SK-N-SH (cell line): ENCODE results near the gene PRG3. TPM values are rescaled to one million over a fixed set of nuclear protein-coding genes. Genes with fewer than 3 reads are reported as not detected.

Experiments used
- CTCF ChIA-PET: fragments of 300-600, 350-600 bp; formaldehyde crosslinking; extraction: SDS; loops from one replicate; lab custom pipeline; 2021; lab: Yijun Ruan, JAX
- POLR2A ChIA-PET: fragments of 350-600 bp; sonication (Branson Sonifier 250); formaldehyde crosslinking; extraction: SDS; loops from one replicate; lab custom pipeline; 2020; ENCODE audit warnings: antibody characterized with exemption, inconsistent platforms; lab: Yijun Ruan, JAX
- DNase-seq: peaks from one replicate; pipeline ENCODE4 v3.0.0; 2012
- H2AFZ ChIP-seq: fragments of 200-600 bp; sonication (generic); 2 replicates; pipeline ENCODE4 v1.8.1; 2016; ENCODE audit warnings: antibody characterized with exemption, mild to moderate bottlenecking, low read depth
- H3F3A ChIP-seq: fragments of 200-600 bp; sonication (generic); replicated peaks from 2 replicates; pipeline ENCODE3; 2016; ENCODE audit warnings: antibody characterized with exemption, mild to moderate bottlenecking; ENCODE audit not compliant: insufficient read depth
- H3K27ac ChIP-seq, 2 experiments: fragments of 200-500 bp in 1 of 2; fragments of 200-600 bp in 1 of 2; sonication (Bioruptor generic) in 1 of 2; sonication (generic), shearing (Covaris generic) in 1 of 2; 2 replicates each; pipeline versions ENCODE4 v1.5.1 to v1.6.1; 2014 to 2016; ENCODE audit warnings: low read depth in 2 of 2, inconsistent platforms in 1 of 2, low read length in 1 of 2, mild to moderate bottlenecking in 1 of 2, mixed read lengths in 1 of 2
- H3K27me3 ChIP-seq: fragments of 200-600 bp; sonication (generic), shearing (Covaris generic); 2 replicates; pipeline ENCODE4 v1.6.1; 2016; ENCODE audit warnings: mixed run types; ENCODE audit not compliant: insufficient read depth
- H3K36me3 ChIP-seq, 2 experiments: fragments of 200-500 bp in 1 of 2; fragments of 200-600 bp in 1 of 2; sonication (Bioruptor generic) in 1 of 2; sonication (generic) in 1 of 2; replicated peaks in 1 of 2; 2 replicates each; pipeline versions ENCODE3 to v1.5.1; 2014 to 2016; ENCODE audit warnings: low read length in 1 of 2, mild to moderate bottlenecking in 1 of 2; ENCODE audit not compliant: insufficient read depth in 2 of 2, control insufficient read depth in 1 of 2
- H3K4me1 ChIP-seq, 2 experiments: fragments of 200-500 bp in 1 of 2; fragments of 200-600 bp in 1 of 2; sonication (Bioruptor generic) in 1 of 2; sonication (generic), shearing (Covaris generic) in 1 of 2; 2 replicates each; pipeline versions ENCODE4 v1.5.1 to v1.6.1; 2014 to 2016; ENCODE audit warnings: low read depth in 1 of 2, low read length in 1 of 2, mixed run types in 1 of 2; ENCODE audit not compliant: insufficient read depth in 2 of 2, control insufficient read depth in 1 of 2
- H3K4me2 ChIP-seq: fragments of 200-600 bp; sonication (generic), shearing (Covaris generic); 2 replicates; pipeline ENCODE4 v1.6.1; 2017; ENCODE audit warnings: mixed run types
- H3K4me3 ChIP-seq, 2 experiments: fragments of 200-500 bp in 1 of 2; fragments of 200-600 bp in 1 of 2; sonication (Bioruptor generic) in 1 of 2; sonication (generic), shearing (Covaris generic) in 1 of 2; 2 replicates each; pipeline versions ENCODE4 v1.5.1 to v1.8.1; 2014 to 2016; ENCODE audit warnings: low read depth in 2 of 2, inconsistent platforms in 1 of 2, low read length in 1 of 2, mild to moderate bottlenecking in 1 of 2, mixed read lengths in 1 of 2, moderate library complexity in 1 of 2
- H3K79me2 ChIP-seq: fragments of 200-600 bp; sonication (generic); 2 replicates; pipeline ENCODE4 v1.8.1; 2017; ENCODE audit warnings: mild to moderate bottlenecking; ENCODE audit not compliant: insufficient read depth
- H3K9ac ChIP-seq: fragments of 200-600 bp; sonication (generic); 2 replicates; pipeline ENCODE4 v1.6.1; 2017; ENCODE audit warnings: mixed run types
- H3K9me2 ChIP-seq: fragments of 200-600 bp; sonication (generic); 2 replicates; pipeline ENCODE4 v1.6.1; 2017; ENCODE audit warnings: mixed run types
- H3K9me3 ChIP-seq: fragments of 200-600 bp; sonication (generic); 2 replicates; pipeline ENCODE4 v1.6.1; 2017; ENCODE audit warnings: mixed run types, mild to moderate bottlenecking, moderate library complexity
- H4K20me1 ChIP-seq: fragments of 200-600 bp; sonication (generic); 2 replicates; pipeline ENCODE4 v1.6.1; 2017; ENCODE audit warnings: mild to moderate bottlenecking, mixed run types; ENCODE audit not compliant: insufficient read depth
- CHD2 ChIP-seq: fragments of 150-350 bp; IDR thresholded peaks from 2 replicates; pipeline ENCODE4 v1.6.1; 2018; ENCODE audit warnings: low read length; ENCODE audit not compliant: partially characterized antibody
- CTCF ChIP-seq: fragments of 200-600 bp; sonication (generic); IDR thresholded peaks from 2 replicates; pipeline ENCODE4 v1.6.1; 2017; ENCODE audit warnings: antibody characterized with exemption, mild to moderate bottlenecking, moderate library complexity
- ELF1 ChIP-seq: IDR thresholded peaks from 2 replicates; pipeline ENCODE4 v1.4.0; 2012
- EP300 ChIP-seq, 2 experiments: IDR thresholded peaks; 2 replicates each; pipeline versions ENCODE4 v1.4.0 to v1.6.1; 2012; ENCODE audit warnings: borderline replicate concordance in 1 of 2, low read depth in 1 of 2, low read length in 1 of 2
- FOXJ3 ChIP-seq: sonication (generic); formaldehyde crosslinking; IDR thresholded peaks from 2 replicates; pipeline ENCODE4 v1.5.1; 2020; ENCODE audit warnings: mild to moderate bottlenecking, missing genetic modification reagents
- GABPA ChIP-seq: IDR thresholded peaks from 2 replicates; pipeline ENCODE4 v1.4.0; 2012; ENCODE audit warnings: low read depth, mild to moderate bottlenecking
- GATA2 ChIP-seq: sonication (generic); formaldehyde crosslinking; IDR thresholded peaks from 2 replicates; pipeline ENCODE4 v1.5.0; 2020; ENCODE audit warnings: mild to moderate bottlenecking, missing genetic modification reagents
- IRF3 ChIP-seq: fragments of 150-350 bp; IDR thresholded peaks from 2 replicates; pipeline ENCODE4 v1.6.1; 2016; ENCODE audit warnings: mild to moderate bottlenecking, low read depth, low read length
- JUND ChIP-seq: IDR thresholded peaks from 2 replicates; pipeline ENCODE4 v1.4.0; 2012
- MEF2A ChIP-seq: IDR thresholded peaks from 2 replicates; pipeline ENCODE4 v1.4.0; 2012; ENCODE audit warnings: low read depth, borderline replicate concordance
- MXI1 ChIP-seq: IDR thresholded peaks from 2 replicates; pipeline ENCODE4 v1.6.1; 2012; ENCODE audit warnings: mild to moderate bottlenecking, low read depth, low read length, improper control_type of control experiment
- NFIC ChIP-seq: IDR thresholded peaks from 2 replicates; pipeline ENCODE4 v1.4.0; 2012; ENCODE audit warnings: borderline replicate concordance
- NRF1 ChIP-seq: IDR thresholded peaks from 2 replicates; pipeline ENCODE4 v1.6.1; 2012; ENCODE audit warnings: low read depth, mild to moderate bottlenecking, low read length
- PBX3 ChIP-seq: IDR thresholded peaks from 2 replicates; pipeline ENCODE4; 2012
- RAD21 ChIP-seq: IDR thresholded peaks from 2 replicates; pipeline ENCODE4 v1.6.1; 2012; ENCODE audit warnings: mild to moderate bottlenecking, low read length
- RFX5 ChIP-seq: IDR thresholded peaks from 2 replicates; pipeline ENCODE4 v1.6.1; 2012; ENCODE audit warnings: mild to moderate bottlenecking, improper control_type of control experiment, low read length
- SIN3A ChIP-seq: IDR thresholded peaks from 2 replicates; pipeline ENCODE4 v1.6.1; 2012; ENCODE audit warnings: low read depth, mild to moderate bottlenecking, low read length, moderate library complexity, borderline replicate concordance
- TAF1 ChIP-seq: IDR thresholded peaks from 2 replicates; pipeline ENCODE4 v1.6.1; 2012; ENCODE audit warnings: low read depth, mild to moderate bottlenecking, low read length, moderate library complexity, borderline replicate concordance
- TCF12 ChIP-seq: IDR thresholded peaks from 2 replicates; pipeline ENCODE4 v1.4.0; 2012
- TEAD4 ChIP-seq: IDR thresholded peaks from 2 replicates; pipeline ENCODE4 v1.4.0; 2012; ENCODE audit warnings: mild to moderate bottlenecking, borderline replicate concordance; ENCODE audit not compliant: insufficient read depth
- USF1 ChIP-seq: IDR thresholded peaks from 2 replicates; pipeline ENCODE4 v1.4.0; 2012; ENCODE audit warnings: low read depth, borderline replicate concordance
- YY1 ChIP-seq: IDR thresholded peaks from 2 replicates; pipeline ENCODE4 v1.4.0; 2012; ENCODE audit warnings: low read depth, mild to moderate bottlenecking
- WGBS: methylation state at CpG from one replicate; pipeline ENCODE4 v1.1.6; 2017; ENCODE audit warnings: low lambda C conversion rate; 5-methylcytosine and 5-hydroxymethylcytosine counted together
- polyA plus RNA-seq, 3 experiments: library from polyadenylated mRNA; depleted of rRNA; stranded (reverse); fragments of >200 nt; gene quantifications; 2 replicates each; pipeline ENCODE4 v1.2.3, GENCODE V29; 2012
- TF ChIP-seq, protein P1 (sequence below): fragments of 150-350 bp; IDR thresholded peaks from 2 replicates; pipeline ENCODE4 v1.6.1; 2017; ENCODE audit warnings: antibody characterized with exemption, low read length, low read depth, borderline replicate concordance

PRG3 gene
- polyA plus RNA-seq, 1 of the 3 experiments (the other 2 are of a cell fraction): not detected

GRCh38 chr11:57363131-57364080 lies 17.5 kb downstream of the PRG3 start:
- H3K4me1 ChIP-seq: no peaks in the 10 kb centered on the region; a peak in 1 of 4 replicates
- no peaks in the 10 kb centered on the region for H3K9me2 ChIP-seq
- H3K9ac ChIP-seq: no peak overlapping the region
- 0 out of 2 replicates have a peak, but pooled peaks cover 8% of the 10 kb centered on the region for H3K27me3 ChIP-seq
- H3K36me3 ChIP-seq: no peaks in the 10 kb centered on the region
- POLR2A ChIA-PET: no interaction called here
- H3K9me3 ChIP-seq: no peaks in the 10 kb centered on the region
- H4K20me1 ChIP-seq: no peaks in the 10 kb centered on the region
- no peaks in the 10 kb centered on the region for H3K79me2 ChIP-seq
- CTCF ChIA-PET: interaction anchor here (1.2 to 7.1 kb wide), 5 partner anchors 14 to 117 kb away, joined by 3 to 33 read pairs (median 8); no protein-coding TSS in a partner anchor
- no peaks in the 10 kb centered on the region for H3F3A ChIP-seq
- WGBS: 39% methylated on average over 6 of the region's 7 CpGs
- H3K4me3 ChIP-seq: no peak overlapping the region
- H3K4me2 ChIP-seq: no peak overlapping the region
- no peak overlapping the region for H2AFZ ChIP-seq
- H3K27ac ChIP-seq: no peak overlapping the region
- no peak for TF ChIP-seq RAD21
- no peak for TF ChIP-seq GABPA
- no peak for TF ChIP-seq TAF1
- no peak for TF ChIP-seq RFX5
- no peak for TF ChIP-seq JUND
- no peak for TF ChIP-seq GATA2 (CRISPR knock-in tag)
- TF ChIP-seq CTCF: no peak
- TF ChIP-seq, protein P1, sequence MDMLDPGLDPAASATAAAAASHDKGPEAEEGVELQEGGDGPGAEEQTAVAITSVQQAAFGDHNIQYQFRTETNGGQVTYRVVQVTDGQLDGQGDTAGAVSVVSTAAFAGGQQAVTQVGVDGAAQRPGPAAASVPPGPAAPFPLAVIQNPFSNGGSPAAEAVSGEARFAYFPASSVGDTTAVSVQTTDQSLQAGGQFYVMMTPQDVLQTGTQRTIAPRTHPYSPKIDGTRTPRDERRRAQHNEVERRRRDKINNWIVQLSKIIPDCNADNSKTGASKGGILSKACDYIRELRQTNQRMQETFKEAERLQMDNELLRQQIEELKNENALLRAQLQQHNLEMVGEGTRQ: no peak
- no peak for TF ChIP-seq EP300 (IDR thresholded peaks at IDR 0.05; ENCODE audit: borderline replicate concordance in 1 of 2, low read depth in 1 of 2, low read length in 1 of 2)
- DNase-seq: no peak

- H3K27ac ChIP-seq: no peak overlapping the region
- H3K4me3 ChIP-seq: no peak overlapping the region
- H3F3A ChIP-seq: no peaks in the 10 kb centered on the region
- ChIA-PET POLR2A (no interaction called here), CTCF (interaction anchor here (0.7 to 7.1 kb wide), 5 partner anchors 12 to 552 kb away, joined by 3 to 33 read pairs (median 8); no protein-coding TSS in a partner anchor)
- H3K4me1 ChIP-seq: no peaks in the 10 kb centered on the region; a peak in 1 of 4 replicates
- H3K9me3 ChIP-seq: no peaks in the 10 kb centered on the region
- no peaks in the 10 kb centered on the region for H3K36me3 ChIP-seq
- H3K79me2 ChIP-seq: no peaks in the 10 kb centered on the region
- WGBS: 20% methylated on average over 3 of the region's 3 CpGs
- no peaks in the 10 kb centered on the region for H3K9me2 ChIP-seq
- H3K27me3 ChIP-seq: 0 out of 2 replicates have a peak, but pooled peaks cover 12% of the 10 kb centered on the region
- no peak for DNase-seq
- no peak overlapping the region for H2AFZ ChIP-seq
- no peak overlapping the region for H3K9ac ChIP-seq
- no peak overlapping the region for H3K4me2 ChIP-seq
- H4K20me1 ChIP-seq: no peaks in the 10 kb centered on the region
- TF ChIP-seq USF1 (no peak), YY1 (no peak), NRF1 (no peak), CHD2 (no peak), TEAD4 (no peak), PBX3 (no peak), IRF3 (no peak), FOXJ3 (CRISPR knock-in tag) (no peak), TCF12 (no peak), GABPA (no peak), NFIC (no peak), ELF1 (no peak), MEF2A (no peak), MXI1 (no peak), SIN3A (no peak)
Observed at GRCh38 chr11:57361926-57362325, 19.0 kb downstream of the PRG3 start.
